NOMO-1 (cell line): Measurements from ENCODE around the gene C1QTNF2.
A peak's percentile ranks its signal among the peaks of the same experiment; 100 is the strongest.
"Not testable (repeated sequence)": the region's sequence is repeated elsewhere in the genome, so short reads cannot be mapped to it uniquely, and the experiment has no call there.

Experiments
- DNase-seq, 2 experiments: peaks; one replicate each; lab custom pipeline; 2025; ENCODE audit not compliant: unreplicated experiment in 2 of 2; lab: John Stamatoyannopoulos, UW

Gene C1QTNF2

GRCh38 chr5:160348080-160348479, 22.3 kb downstream of the C1QTNF2 start:
- DNase-seq, result no peak

GRCh38 chr5:160347448-160347847, 23.0 kb downstream of the C1QTNF2 start:
- DNase-seq, result no peak

GRCh38 chr5:160342413-160342941, 27.9 kb downstream of the C1QTNF2 start:
- DNase-seq, result no peak

DNA sequence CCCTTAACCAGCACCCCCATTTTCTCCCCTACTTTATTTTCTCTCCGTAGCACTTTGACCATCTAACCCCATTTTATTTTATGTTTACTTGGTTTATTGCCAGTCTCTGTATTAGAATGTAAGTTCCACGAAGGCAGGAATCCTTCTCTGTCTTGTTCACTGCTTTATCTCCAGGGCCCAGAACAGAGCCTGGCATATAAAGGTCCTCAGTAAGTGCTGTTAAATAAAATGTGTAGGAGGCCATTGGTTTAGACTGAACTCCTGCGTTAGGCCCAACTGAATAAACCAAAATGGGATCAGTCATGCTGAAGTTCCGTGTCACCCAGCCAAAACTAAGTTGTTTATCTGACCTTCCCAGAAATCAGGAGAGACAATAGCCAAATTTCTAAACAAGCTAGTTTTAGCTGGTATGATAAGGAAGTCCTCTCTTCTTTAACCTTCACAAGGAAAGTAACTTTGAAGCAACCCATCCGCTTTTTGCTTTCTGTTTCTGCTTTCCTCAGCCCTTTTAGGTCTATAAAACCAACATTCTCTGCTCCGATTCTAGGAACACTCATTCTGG, 29.0 kb downstream of the C1QTNF2 start:
- DNase-seq, result no peak

DNA sequence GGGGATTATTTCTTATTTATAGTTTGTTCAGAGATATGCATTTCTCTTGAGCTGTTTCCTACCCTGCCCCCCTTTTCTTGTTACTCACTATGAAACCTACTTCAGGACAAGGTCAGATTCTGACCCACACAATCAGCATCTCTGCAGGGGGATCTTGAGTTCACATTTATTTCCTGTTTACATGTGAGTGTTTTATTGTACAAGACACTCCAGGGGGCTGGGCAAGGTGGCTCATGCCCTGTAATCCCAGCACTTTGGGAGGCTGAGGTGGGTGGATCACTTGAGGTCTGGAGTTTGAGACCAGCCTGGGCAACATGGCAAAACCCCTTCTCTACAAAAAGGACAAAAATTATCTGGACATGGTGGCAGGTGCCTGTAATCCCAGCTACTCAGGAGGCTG, 29.9 kb downstream of the C1QTNF2 start:
- DNase-seq, result not testable (repeated sequence)

DNA sequence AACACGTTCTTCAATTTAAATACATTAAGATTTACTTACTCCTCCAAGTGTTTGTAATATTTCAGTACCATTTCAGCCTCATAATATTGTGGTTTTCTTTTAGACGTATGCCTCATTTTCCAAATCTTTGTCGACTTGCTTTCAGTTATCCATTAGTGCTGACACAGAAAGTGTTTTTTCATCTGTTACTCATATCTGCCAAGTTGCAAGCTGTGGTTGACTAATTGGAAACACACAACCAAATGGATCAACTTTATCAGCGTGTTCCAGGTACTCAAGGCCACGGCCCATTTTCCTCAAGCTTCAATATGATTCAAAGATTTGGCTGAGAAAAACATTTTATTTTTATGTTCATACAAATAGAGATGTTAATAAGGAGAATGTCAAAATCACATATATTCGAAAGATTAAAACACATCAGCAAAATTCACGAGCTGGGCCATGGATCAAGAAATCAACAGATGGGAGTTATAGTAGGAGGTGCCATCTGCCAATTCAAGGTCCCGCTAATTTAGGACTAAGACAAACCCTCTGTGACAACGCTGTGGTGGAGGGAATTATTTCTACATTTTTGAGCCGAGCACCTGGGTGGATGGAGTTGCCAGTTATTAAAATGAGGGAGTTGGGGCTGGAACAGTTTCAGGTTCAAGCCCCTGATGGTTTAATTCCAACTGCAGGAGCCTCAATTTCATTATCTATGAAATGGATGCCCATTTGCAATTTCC, 30.9 kb downstream of the C1QTNF2 start:
- no peak for DNase-seq

DNA sequence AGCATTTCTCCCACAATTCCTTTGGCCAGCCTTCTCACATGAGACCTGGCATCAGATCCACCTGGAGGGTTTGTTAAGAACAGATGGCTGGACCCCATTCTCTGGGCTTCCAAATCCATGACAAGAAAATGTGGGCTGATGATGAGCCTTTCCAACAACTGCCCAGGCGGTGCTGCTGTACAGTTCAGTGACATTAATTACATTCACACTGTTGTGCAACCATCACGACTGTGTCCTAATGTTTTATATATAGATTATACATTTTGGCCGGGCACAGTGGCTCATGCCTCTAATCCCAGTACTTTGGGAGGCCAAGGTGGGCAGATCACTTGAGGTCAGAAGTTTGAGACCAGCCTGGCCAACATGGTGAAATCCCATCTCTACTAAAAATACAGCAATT, 35.7 kb downstream of the C1QTNF2 start:
- DNase-seq, result peak; percentile 14 to 15

GRCh38 chr5:160333721-160334120, 36.7 kb downstream of the C1QTNF2 start:
- DNase-seq, result peak; percentile 51 to 92

DNA sequence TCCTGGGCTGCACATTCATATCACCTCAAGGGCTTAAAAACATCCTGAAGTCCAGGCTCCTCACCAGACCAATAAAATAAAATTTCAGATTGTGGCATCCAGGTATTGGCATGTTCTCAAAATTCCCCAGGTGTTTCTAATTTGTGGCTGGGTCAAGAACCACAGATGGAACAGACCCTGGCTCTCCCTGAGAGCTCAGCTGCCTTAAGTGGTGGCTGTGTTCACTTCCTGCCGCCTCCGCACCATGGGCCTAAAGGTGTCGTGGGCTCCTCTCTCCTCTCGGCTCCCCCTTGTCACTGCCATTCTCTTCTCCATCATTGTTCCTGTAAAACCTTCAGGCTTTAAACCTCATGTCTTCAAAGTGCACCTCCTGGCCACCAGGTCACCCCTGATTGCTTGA, 40.2 kb downstream of the C1QTNF2 start:
- DNase-seq, result no peak

DNA sequence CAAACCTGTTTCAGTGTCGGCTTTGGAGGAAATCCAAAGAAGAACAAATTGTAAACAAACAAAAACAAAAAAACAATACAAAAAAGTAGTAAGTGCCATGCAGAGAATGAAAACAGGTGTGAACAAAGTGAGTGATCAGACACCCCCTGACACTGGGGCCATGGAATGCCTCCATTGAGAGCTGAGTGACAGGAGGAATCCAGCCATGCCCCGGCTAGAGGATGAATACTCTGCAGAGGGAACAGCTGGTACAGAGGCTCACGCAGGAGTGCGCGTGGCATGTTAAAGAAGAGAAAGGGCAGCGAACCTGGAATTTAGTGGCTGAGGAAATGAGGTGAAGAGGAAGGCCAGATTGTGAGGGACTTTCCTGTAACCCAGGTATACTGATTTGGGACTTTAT, 42.6 kb downstream of the C1QTNF2 start:
- no peak for DNase-seq

GRCh38 chr5:160326981-160327380, 43.4 kb downstream of the C1QTNF2 start:
- DNase-seq, result no peak

GRCh38 chr5:160325716-160326115, 44.7 kb downstream of the C1QTNF2 start:
- no peak for DNase-seq

DNA sequence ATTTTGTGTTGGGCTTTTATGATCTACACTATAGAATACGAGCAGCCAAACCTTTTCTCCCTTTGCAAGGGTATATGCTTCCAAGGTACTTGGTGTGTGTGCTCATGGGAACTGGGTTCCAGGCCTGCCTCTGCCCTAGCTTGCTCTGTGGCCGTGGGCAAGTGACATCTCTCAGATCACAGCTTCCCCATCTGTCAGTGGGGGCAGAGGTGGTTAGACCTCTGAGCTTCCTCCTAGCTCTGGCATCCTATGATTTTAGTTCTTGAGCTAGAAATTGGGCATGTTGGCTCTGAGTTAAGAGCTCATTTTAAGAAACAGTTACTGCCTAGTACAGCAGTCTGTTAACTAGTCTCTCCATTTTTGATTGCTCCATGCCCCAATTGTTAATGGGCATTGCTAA, 45.5 kb downstream of the C1QTNF2 start:
- peak; percentile 4 to 23 for DNase-seq

GRCh38 chr5:160318409-160318808, 52.0 kb downstream of the C1QTNF2 start:
- DNase-seq, result peak; percentile 38 to 73

GRCh38 chr5:160317434-160317833, 53.0 kb downstream of the C1QTNF2 start:
- DNase-seq, result no peak

GRCh38 chr5:160315968-160316367, 54.5 kb downstream of the C1QTNF2 start:
- peak in 1 of 2 experiments; percentile 17 for DNase-seq

- no peak for DNase-seq
Observed at GRCh38 chr5:160312960-160313727, 57.3 kb downstream of the C1QTNF2 start.

DNA sequence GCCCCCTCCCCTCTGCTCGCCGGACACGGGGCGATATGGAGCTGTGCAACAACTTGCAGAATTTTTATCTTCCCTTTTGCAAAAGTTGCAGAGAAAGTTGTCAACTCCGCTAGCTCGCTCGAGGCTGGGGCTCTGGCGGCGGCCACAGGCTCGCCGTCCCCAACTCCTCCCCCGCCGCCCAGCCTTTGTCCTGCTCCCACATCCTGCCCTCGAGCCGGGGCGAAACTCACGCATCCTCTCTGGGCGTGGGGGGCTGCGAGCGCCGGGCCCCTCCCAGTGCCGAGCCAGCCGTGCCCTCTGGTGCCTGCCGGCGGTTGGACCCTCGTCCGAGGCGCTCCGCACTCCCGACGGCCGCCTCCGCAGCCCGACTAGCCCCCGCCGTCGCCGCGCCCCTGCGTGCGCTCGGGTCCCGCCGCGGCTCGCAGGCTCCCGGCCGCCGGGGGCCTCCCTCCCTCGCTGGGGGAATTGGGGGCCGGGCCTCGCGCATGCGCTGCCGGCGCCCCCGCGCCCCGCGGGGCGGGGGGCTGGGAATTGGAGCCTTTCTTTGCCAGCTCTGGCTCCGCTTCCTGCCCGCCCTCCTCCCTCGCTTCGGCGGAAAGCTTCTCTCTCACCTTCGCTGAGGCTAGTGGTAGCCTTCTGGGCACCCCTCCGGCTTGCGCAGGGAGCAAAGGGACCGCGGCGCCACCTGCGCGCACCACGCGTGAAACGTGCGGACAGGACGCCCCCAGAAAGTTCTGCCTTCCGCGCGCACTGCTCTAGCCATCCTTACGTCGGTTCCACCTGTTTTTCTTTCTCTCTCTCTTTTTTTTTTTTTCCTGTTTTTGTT, 58.1 kb downstream of the C1QTNF2 start, which contains the start of gene CCNJL:
Gene CCNJL (minus strand): TSS at position 431 of the 826 bp plus-strand sequence. CDS start 641 bp downstream, outside the sequence.
- peak in 1 of 2 experiments; percentile 7 for DNase-seq

DNA sequence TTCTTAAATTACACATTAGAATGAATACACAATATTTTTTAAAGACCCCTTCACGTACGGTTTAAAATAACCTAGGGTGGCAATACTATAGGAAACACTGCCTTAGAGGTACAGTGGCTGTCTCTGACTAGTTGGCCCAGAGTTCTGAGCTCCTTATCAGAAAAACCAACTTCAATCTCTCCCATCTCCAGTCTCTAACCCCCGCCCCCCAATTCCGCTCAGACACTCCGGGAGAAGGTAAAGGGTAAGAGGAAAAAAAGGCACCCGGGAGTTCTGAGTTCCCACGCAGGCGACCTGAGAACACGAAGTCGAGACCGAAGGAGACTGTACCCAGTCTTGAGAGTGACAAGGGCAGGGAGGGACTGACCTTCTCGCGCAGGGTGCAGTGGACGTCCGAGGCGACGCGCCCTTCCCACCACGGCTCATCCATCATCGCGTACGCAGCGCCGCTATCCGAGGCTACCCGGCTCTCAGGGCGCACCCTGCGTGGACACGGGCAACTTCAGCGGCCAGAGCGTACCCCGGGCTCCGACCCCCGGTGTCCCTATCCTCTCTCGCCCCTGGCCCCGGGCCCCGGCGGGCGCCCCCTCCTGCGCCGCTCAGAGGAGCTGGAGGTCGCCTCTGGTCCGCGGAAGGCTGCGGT, 58.8 kb downstream of the C1QTNF2 start:
- no peak for DNase-seq
